ENCODE results near the gene STK40.

STK40 gene

DNA sequence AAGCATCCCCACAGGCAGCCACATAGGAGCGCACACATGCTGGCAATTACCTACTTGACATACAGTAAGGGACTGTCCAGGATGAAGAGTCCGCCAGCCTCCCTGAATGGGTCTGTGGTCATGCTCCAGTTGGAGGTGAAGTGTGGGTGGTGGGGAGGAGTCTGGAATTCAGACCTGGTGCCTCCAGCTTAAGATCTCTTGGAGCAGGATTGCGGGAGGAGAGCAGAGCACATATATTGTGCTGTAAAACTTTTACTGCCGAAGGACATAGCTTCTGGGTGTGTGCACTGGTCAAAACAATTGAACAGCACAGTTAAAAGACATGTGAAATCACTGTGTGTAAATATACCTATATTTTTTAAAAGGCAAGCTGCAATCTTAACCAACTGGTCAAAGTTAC lies 17.9 kb downstream of the STK40 start:
- TF ChIP-seq, protein P1, sequence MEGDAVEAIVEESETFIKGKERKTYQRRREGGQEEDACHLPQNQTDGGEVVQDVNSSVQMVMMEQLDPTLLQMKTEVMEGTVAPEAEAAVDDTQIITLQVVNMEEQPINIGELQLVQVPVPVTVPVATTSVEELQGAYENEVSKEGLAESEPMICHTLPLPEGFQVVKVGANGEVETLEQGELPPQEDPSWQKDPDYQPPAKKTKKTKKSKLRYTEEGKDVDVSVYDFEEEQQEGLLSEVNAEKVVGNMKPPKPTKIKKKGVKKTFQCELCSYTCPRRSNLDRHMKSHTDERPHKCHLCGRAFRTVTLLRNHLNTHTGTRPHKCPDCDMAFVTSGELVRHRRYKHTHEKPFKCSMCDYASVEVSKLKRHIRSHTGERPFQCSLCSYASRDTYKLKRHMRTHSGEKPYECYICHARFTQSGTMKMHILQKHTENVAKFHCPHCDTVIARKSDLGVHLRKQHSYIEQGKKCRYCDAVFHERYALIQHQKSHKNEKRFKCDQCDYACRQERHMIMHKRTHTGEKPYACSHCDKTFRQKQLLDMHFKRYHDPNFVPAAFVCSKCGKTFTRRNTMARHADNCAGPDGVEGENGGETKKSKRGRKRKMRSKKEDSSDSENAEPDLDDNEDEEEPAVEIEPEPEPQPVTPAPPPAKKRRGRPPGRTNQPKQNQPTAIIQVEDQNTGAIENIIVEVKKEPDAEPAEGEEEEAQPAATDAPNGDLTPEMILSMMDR (conservative IDR thresholded peaks at IDR 0.05; ENCODE audit: control insufficient read depth, insufficient read depth, low read depth, low read length): no peak
- H3K4me3 ChIP-seq (ENCODE audit: control insufficient read depth, low read depth, low read length): no peak overlapping the region
- no peak for DNase-seq (ENCODE audit: low read depth)

DNA sequence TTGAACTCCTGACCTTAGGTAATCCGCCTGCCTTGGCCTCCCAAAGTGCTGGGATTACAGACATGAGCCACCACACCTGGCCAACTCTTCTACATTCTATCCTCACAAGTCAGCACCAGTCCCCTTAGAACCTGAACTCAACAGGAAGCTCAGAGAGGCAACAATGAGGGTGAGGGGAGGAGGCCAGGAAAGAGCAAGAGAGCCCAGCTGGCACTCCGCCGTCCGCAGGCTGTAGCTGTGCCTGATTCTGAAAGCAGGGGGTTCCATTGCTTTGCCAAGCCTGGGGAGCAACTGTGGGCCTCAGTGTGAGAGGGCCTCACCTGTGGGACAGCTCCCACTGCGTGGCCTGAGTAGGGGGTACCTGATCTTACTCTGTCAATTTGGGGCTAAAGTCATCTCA lies 18.7 kb downstream of the STK40 start:
- DNase-seq (ENCODE audit: low read depth): no peak
- TF ChIP-seq, protein P1 (conservative IDR thresholded peaks at IDR 0.05; ENCODE audit: control insufficient read depth, insufficient read depth, low read depth, low read length): no peak
- H3K4me3 ChIP-seq (ENCODE audit: control insufficient read depth, low read depth, low read length): no peak overlapping the region

DNA sequence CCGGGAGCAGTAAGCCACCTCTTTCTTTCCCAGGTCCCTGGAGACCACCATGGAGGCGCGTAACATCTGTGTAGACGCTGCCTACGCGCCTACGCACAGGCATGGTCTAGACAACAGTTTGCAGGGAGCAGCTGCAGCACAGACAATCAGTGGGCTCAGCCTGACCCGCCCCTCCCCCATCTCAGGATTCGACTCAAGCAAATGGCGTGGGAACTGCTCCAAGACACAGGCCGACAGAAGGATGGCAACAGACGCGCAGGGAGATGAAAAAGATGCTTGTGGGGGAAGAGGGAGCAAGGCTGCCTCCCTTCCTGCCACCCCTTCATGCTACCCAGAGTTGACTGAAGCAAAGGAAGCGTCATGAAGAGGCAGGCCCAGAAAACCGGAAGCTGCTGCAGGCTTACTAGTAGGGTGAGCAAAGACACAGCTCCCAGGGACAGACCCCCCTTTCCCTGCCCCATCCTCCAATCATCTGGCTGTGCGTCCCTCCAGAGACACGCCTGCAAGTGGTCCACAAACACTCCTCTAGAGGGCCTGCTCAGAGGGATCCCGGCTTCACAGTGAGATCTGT lies 19.5 kb downstream of the STK40 start:
- peak; percentile 64 for DNase-seq (ENCODE audit: low read depth)
- TF ChIP-seq, protein P1 (conservative IDR thresholded peaks at IDR 0.05; ENCODE audit: control insufficient read depth, insufficient read depth, low read depth, low read length): no peak
- H3K4me3 ChIP-seq (ENCODE audit: control insufficient read depth, low read depth, low read length): no peak overlapping the region

DNA sequence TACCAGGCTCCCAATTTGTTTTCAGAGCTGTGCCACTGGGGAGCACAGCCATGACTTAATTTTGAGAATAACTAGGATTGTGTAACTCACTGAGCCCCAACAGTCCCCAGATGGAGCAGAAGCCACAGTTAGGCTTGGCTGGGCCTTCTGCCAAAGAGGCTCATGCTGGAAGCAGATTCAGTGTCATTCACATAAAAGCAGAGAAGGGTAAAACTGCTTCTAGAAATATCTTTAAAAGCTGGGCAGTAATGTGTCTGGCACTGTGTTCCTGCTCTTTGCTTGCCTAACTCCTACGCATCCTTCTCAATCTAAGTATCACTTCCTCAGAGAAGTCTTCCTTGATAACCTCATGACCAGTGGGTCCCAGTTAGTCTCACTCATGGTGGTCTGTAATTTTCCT lies 20.3 kb downstream of the STK40 start:
- no peak overlapping the region for H3K4me3 ChIP-seq (ENCODE audit: control insufficient read depth, low read depth, low read length)
- DNase-seq (ENCODE audit: low read depth): peak; percentile 86
- TF ChIP-seq, protein P1 (conservative IDR thresholded peaks at IDR 0.05; ENCODE audit: control insufficient read depth, insufficient read depth, low read depth, low read length): no peak

DNA sequence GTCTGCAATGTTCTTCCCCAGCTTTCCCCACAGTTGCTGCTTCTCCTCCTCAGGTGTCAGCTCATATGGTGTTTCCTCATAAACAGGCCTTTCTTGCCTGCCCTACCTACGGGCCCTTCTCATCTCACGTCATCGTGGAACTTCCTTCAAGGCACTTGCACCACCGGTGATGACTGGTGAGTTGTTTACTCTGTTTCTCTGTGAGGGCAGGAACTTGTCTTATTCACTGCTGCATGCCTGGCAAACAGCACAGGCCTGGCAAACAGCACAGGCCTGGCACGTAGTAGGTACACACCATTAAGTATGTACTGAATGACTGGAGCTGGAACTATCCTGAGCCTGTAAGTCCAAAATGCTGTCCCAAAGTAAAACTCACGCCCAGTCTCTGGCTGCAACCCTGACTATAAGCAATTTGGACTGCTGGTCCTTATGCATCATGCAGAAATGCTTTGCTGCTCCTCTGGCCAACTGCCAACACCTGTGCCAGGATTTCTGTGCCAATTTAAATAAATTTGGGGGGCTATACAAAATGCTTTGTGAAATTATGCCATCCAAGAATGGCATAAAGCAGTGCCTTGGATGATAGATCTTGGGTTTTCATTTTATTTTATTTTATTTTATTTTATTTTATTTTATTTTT lies 25.7 kb downstream of the STK40 start:
- DNase-seq (ENCODE audit: low read depth): peak; percentile 34
- TF ChIP-seq, protein P1 (conservative IDR thresholded peaks at IDR 0.05; ENCODE audit: control insufficient read depth, insufficient read depth, low read depth, low read length): no peak
- no peak overlapping the region for H3K4me3 ChIP-seq (ENCODE audit: control insufficient read depth, low read depth, low read length)

DNA sequence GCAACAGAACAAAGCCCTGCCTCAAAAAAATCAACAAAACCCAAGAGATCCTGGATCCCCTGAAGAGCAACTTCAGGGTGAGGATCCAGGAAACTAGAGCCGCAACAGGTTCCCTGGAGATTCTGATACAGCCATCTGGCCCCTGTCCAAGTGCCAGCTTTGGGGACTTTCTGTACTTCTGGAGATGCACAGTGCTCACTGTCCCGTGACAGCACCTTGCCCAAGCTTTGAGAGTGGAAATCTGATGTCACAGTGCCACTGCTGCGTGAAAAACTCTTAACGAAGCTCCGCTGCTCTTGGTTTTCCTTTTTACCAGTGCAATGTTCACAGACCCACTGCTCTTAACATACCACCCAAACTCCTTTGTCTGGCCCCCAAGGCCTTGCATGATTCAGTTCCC lies 26.3 kb downstream of the STK40 start:
- DNase-seq (ENCODE audit: low read depth): no peak
- no peak overlapping the region for H3K4me3 ChIP-seq (ENCODE audit: control insufficient read depth, low read depth, low read length)
- TF ChIP-seq, protein P1 (conservative IDR thresholded peaks at IDR 0.05; ENCODE audit: control insufficient read depth, insufficient read depth, low read depth, low read length): no peak

All from fibroblast of mammary gland (primary cell).